ELR (cell line): ENCODE data around the gene CADPS.
A peak's percentile ranks its signal among the peaks of the same experiment; 100 is the strongest.

Experiments
- DNase-seq: peaks from one replicate; pipeline ENCODE4 v3.0.0-alpha.2; 2015; ENCODE audit warnings: low read depth

The CADPS gene

DNA sequence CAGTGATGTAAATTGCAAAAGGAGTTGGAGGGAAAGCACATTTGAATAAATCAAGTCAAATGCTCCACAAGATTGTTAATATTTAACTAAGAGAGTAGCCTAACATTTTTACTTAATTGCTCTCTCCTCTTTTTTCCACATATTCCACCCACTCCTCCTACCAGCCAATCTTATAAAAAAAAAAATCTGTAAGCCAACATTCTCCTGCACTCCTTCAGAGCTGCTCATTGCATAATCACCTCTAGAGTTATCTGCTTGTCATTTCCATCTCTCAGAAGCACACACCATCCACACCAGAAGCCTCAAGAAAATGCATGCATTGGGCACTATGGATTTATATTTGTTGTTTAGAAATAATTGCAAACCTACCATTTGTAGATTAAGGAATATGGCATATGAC is 64.1 kb downstream of the CADPS start:
- DNase-seq = no peak

DNA sequence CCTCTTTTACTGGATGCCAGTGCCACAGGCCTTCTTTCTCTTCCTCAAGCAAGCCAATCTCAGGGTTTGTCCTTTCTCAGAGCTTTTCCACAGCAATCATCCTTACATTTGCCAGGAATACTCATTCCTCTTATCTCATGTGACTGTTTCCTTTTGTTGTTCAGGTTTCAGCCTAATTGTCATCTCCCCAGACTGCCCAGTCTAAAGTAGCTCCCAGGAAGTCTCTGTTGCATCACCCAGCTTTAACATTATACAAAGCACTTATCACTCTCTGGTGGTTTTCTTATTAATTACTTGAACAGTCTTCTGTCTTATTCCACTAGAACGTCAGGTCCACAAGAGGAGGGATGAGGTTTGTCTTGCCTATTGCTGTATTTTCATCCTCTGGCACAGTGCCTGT is 65.8 kb downstream of the CADPS start:
- no peak for DNase-seq

DNA sequence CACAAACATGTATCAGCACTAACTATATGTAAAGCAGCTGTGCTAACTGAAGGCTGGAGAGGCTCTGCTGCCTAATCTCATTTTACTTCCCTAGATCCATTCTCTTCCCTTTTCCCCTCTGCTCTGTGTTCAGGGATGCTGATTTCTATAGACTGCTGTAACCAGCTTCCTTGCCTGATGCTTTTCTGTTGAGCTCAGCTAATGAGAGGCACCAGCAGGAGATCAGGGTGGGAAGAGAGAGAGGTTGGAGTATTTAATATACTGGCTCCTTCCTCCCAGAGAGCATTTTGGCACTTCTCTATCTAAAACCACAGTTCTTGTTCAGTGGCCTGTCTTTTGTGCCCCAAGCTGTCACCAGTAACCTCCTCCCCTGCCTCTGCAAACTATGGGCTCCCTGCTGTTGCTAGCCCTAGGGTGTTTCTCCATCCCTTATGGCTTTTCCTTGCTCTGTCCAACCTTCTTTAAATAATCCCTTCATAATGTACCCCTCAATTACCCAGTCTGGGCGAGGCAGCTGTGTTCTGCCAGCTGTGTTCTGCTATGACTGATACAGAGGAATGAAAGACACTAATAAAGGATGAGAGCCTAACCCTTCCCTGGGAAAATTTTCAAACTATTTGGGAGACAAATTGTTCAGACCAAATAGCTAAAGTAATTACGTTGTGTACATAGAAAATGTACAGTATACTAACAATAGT is 69.5 kb downstream of the CADPS start:
- DNase-seq = no peak

DNA sequence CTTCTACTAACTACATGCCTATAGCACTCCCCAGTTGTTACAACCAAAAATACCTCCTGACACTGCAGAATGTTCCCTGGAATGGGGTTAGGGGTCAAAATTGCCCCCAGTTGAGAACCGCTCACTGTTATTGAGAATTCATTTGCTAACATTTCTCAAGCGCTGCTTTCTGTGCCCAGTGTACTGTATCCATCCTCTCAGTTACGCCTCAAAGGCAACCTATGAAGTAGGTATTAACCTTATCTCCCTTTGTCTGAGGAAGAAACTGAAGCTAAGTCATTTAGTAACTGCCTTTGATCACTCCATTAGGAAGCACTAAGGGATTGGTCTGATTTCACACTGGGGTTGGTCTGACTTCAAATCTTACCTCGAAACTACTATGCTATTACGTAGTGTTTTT is 70.1 kb downstream of the CADPS start:
- no peak for DNase-seq

GRCh38 chr3:62803276-62803675 is 71.9 kb downstream of the CADPS start:
- DNase-seq = no peak

- DNase-seq = no peak
Observed at GRCh38 chr3:62798000-62798399, 77.2 kb downstream of the CADPS start.

- DNase-seq = no peak
Observed at GRCh38 chr3:62797132-62797531, 78.1 kb downstream of the CADPS start.

GRCh38 chr3:62795978-62796657 is 79.1 kb downstream of the CADPS start:
- no peak for DNase-seq

GRCh38 chr3:62793946-62794345 is 81.3 kb downstream of the CADPS start:
- DNase-seq = no peak

DNA sequence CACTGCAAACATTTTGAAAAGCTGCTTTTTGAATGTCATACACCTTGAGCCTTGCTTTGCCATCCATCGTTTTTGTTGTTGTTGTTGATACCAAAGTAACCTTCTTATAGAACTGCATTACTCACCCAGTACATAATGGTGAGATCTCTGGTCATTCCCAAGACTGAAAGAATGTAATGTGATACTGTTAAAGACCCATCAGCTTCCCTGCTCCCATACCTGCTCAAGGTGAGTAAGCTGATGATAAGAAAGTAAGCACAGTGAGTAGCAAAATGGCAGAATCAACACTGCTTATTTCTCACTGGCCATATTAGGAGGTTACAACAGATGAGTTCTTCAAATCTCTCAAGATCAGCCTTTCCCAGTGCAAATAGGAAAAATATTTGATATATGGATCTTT is 89.8 kb downstream of the CADPS start:
- no peak for DNase-seq

GRCh38 chr3:62781121-62781520 is 94.1 kb downstream of the CADPS start:
- DNase-seq = no peak

DNA sequence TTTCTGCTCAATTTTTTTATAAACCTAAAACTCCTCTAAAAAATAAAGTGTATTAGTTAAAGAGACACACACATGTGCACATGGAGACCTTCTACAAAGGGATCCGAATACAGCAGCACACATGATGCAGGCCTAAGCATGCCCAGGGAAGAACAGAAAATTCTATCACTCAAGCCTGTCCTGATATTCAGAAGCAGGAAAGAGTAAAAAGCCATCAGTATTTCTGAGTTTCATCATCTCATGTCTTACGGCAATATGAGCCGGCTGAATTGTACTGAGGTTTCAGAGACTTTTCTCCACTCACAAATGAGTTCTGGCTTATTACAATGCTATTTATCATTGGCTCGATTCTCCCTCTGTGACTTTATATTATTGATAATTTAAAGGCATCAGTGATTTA is 97.5 kb downstream of the CADPS start:
- DNase-seq = no peak

DNA sequence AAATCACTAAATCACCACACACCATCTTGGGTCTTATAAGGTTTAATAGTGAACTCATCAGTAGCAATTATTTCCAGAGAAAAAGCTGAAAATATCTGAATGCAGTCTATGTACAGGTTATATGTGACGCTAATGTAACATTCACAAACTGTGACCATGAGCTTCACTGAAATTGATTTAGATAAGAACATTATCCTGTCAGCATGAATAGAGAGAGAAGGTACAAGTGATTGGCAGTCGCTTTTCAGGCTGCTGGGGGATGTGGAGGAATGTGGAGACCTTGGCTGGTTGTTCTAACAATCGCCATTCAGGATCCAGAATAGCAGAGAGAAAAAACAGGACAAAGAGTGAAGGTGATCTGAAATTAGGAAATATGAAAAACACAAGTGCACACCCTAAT is 98.1 kb downstream of the CADPS start:
- no peak for DNase-seq

GRCh38 chr3:62774221-62774620 is 101.0 kb downstream of the CADPS start:
- no peak for DNase-seq

DNA sequence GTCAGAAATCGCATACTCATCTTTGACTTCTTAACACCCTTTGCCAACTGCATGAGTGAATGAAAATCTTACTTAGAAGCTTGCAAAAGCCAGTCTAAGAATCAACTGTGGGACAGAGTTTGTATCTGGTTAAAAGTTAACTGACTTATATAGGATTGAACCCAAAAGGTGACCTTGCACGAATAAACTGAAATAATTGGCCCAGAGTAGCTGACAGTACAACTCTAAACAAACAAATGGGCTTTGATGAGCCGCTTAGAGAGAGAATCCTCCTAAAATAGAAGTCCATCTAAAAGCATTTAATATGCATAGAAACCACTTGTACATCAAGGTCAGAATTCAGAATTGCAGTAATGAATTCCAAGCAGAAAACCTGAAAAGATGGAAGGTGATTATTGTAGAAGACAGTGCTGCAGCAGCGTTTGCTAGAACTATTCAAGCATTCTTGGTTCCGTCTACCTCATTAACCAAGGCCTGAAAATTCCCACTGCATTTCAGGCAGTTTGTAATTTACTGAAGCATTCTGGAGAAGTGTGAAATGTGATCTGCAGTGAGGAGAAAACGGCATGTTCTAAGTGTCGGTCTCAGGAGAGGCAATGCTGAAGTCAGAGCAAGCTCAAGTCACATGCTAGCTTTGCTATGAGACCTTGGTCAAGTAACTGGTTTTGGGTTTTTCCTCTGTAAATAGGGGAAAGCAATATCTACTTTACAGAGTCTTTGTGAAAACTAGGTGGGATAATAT is 103.7 kb downstream of the CADPS start:
- no peak for DNase-seq

- no peak for DNase-seq
Observed at GRCh38 chr3:62768896-62769295, 106.3 kb downstream of the CADPS start.

DNA sequence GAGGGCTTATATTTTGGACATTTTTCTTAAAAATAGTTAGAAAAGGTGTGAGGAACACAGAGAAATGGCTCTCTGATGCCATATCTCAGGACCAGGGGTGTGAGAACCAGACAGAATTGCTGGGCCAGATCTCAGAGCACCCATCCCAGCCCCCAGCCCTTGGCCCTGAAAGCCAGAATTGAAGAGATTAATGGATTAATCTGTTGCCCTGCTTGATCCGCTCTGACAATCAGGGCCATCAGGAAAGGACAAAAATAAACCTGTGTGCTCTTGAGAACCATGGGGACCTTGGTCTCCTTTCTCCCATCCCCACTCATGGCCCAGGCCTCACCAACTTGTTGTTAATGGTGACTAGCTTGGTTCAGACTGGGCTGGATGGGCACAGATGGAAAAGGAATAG is 113.5 kb downstream of the CADPS start:
- DNase-seq = no peak

- DNase-seq = no peak
Observed at GRCh38 chr3:62761311-62761710, 113.9 kb downstream of the CADPS start.

- no peak for DNase-seq
Observed at GRCh38 chr3:62758296-62759066, 116.7 kb downstream of the CADPS start.

DNA sequence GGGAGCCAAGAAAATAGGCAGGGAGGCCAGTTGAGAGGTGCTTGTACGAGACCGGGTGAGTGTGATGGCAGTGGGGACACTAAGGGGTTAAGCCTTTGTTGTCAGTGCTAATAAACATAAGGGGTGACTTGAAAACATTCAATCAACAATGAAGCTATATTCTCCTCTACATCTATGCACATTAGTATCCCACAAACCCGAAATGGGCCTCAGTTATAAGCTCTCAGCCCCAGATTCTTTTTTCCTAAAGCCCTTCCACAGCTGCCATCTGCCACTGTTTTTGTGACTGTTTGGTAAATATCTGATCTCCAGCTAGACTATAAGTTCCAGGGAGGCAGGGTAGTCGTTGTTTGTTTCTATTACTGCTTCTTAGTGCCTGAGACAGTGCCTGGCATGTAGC is 118.2 kb downstream of the CADPS start:
- DNase-seq = no peak

DNA sequence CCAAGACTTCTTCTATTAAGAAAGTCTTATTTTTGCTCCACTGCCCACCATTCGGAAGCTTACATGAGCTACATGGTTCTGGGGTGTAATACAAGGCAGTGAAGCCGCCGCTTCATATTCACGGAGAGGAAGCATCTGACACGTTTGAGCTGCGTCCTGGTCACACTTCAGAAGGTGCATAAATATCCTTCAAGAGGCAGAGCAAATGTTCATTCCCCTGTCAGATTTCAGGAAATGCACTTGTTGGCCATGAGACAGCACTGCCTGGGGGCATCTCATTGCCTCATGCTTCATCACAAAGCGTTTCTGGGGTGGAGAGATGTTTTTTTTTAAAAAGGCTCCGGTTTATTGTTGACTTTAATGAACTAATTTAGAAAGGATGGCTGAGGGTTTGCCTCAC is 119.9 kb downstream of the CADPS start:
- DNase-seq = peak; percentile 32

GRCh38 chr3:62749657-62750056 is 125.6 kb downstream of the CADPS start:
- no peak for DNase-seq

DNA sequence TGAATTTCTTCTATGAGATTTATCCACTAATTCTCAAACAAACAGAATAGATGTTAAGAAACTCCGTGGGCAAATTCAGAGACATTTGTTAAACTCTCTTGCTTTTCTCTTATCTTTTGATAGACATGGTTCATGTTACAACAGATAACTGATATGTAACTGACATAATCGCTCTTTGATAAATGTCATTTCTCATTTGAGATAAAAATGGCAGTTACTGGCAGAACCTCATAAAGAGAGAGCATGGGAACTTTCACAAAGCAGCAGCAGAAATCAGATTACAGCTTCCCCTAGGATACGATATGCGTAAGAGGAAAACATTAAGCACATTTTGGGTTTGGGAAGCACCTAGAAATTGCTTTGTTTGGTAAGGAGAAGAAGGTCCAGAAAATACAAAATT is 126.1 kb downstream of the CADPS start:
- no peak for DNase-seq
